Mesenchymal stem cell (in vitro differentiated cells and primary cell): ENCODE data around the gene ZBTB34.

Source experiments
- DNase-seq: peaks from one replicate; pipeline ENCODE4 v3.0.0-alpha.2; 2013
- H2AFZ ChIP-seq: one replicate; pipeline ENCODE4 v1.6.1; 2013; ENCODE audit warnings: low read depth, mild to moderate bottlenecking, control low read depth, inconsistent platforms, low read length, moderate library complexity
- H2AK5ac ChIP-seq: 2 replicates; pipeline ENCODE4 v1.6.1; 2013; ENCODE audit warnings: low read length, moderate library complexity, mild to moderate bottlenecking, inconsistent platforms; ENCODE audit not compliant: severe bottlenecking
- H2BK120ac ChIP-seq: one replicate; pipeline ENCODE4 v1.6.1; 2013; ENCODE audit warnings: low read depth, mild to moderate bottlenecking, inconsistent platforms, low read length, moderate library complexity
- H2BK12ac ChIP-seq, 2 experiments: one replicate each; pipeline ENCODE4 v1.6.1; 2013; ENCODE audit warnings: inconsistent platforms in 2 of 2, low read length in 2 of 2, mild to moderate bottlenecking in 2 of 2, moderate library complexity in 2 of 2, control low read depth in 1 of 2
- H2BK15ac ChIP-seq: one replicate; pipeline ENCODE4 v1.6.1; 2013; ENCODE audit warnings: mild to moderate bottlenecking, low read depth, inconsistent platforms; ENCODE audit not compliant: poor library complexity, severe bottlenecking
- H2BK5ac ChIP-seq: 2 replicates; pipeline ENCODE4 v1.6.1; 2013; ENCODE audit warnings: low read depth, mild to moderate bottlenecking, low read length, control low read depth, inconsistent platforms; ENCODE audit not compliant: poor library complexity, severe bottlenecking
- H3K14ac ChIP-seq, 2 experiments: one replicate each; pipeline ENCODE4 v1.6.1; 2013; ENCODE audit warnings: inconsistent platforms in 2 of 2, low read length in 2 of 2, control low read depth in 1 of 2, mild to moderate bottlenecking in 1 of 2, moderate library complexity in 1 of 2
- H3K18ac ChIP-seq, 2 experiments: one replicate each; pipeline ENCODE4 v1.6.1; 2013; ENCODE audit warnings: inconsistent platforms in 2 of 2, low read length in 2 of 2, control low read depth in 1 of 2, low read depth in 1 of 2, mild to moderate bottlenecking in 1 of 2
- H3K23ac ChIP-seq, 2 experiments: one replicate each; pipeline ENCODE4 v1.6.1; 2013; ENCODE audit warnings: inconsistent platforms in 2 of 2, low read length in 2 of 2, mild to moderate bottlenecking in 2 of 2, moderate library complexity in 2 of 2, control low read depth in 1 of 2
- H3K27ac ChIP-seq: 2 replicates; pipeline ENCODE4 v1.5.1; 2013; ENCODE audit warnings: mild to moderate bottlenecking, moderate library complexity, low read length, control low read depth, inconsistent platforms; ENCODE audit not compliant: poor library complexity, severe bottlenecking
- H3K27me3 ChIP-seq, 2 experiments: 2 replicates each; pipeline versions ENCODE4 v1.6.1 to v1.7.0; 2013; ENCODE audit warnings: low read length in 2 of 2, mild to moderate bottlenecking in 2 of 2, moderate library complexity in 2 of 2, control low read depth in 1 of 2, inconsistent platforms in 1 of 2; ENCODE audit not compliant: control insufficient read depth in 1 of 2, insufficient read depth in 1 of 2
- H3K36me3 ChIP-seq, 2 experiments: 2 replicates each; pipeline versions ENCODE4 v1.6.1 to v1.7.0; 2013; ENCODE audit warnings: low read length in 2 of 2, control low read depth in 1 of 2, inconsistent platforms in 1 of 2, low read depth in 1 of 2, mild to moderate bottlenecking in 1 of 2; ENCODE audit not compliant: insufficient read depth in 2 of 2, control insufficient read depth in 1 of 2
- H3K4ac ChIP-seq, 2 experiments: one replicate each; pipeline ENCODE4 v1.6.1; 2013; ENCODE audit warnings: inconsistent platforms in 2 of 2, low read length in 2 of 2, mild to moderate bottlenecking in 2 of 2, moderate library complexity in 2 of 2, control low read depth in 1 of 2, low read depth in 1 of 2
- H3K4me1 ChIP-seq: 2 replicates; pipeline ENCODE4 v1.6.1; 2013; ENCODE audit warnings: low read depth, low read length, control low read depth; ENCODE audit not compliant: control insufficient read depth, insufficient read depth
- H3K4me2 ChIP-seq: 2 replicates; pipeline ENCODE4 v1.6.1; 2013; ENCODE audit warnings: low read length, mild to moderate bottlenecking, inconsistent platforms; ENCODE audit not compliant: poor library complexity, severe bottlenecking
- H3K4me3 ChIP-seq, 2 experiments: 2 replicates each; pipeline versions ENCODE4 v1.5.1 to v1.7.0; 2013; ENCODE audit warnings: low read length in 2 of 2, mild to moderate bottlenecking in 2 of 2, control low read depth in 1 of 2, low read depth in 1 of 2; ENCODE audit not compliant: insufficient read depth in 1 of 2
- H3K79me1 ChIP-seq: replicated peaks from 2 replicates; pipeline ENCODE4 v1.6.1; 2013; ENCODE audit warnings: mild to moderate bottlenecking, control low read depth, low read length, inconsistent platforms; ENCODE audit not compliant: poor library complexity, severe bottlenecking
- H3K9ac ChIP-seq: 2 replicates; pipeline ENCODE4 v1.7.0; 2013; ENCODE audit warnings: mild to moderate bottlenecking, low read length, moderate library complexity
- H3K9me3 ChIP-seq: 2 replicates; pipeline ENCODE4 v1.7.0; 2013; ENCODE audit warnings: mild to moderate bottlenecking, low read length; ENCODE audit not compliant: control insufficient read depth
- H4K8ac ChIP-seq: one replicate; pipeline ENCODE4 v1.6.1; 2013; ENCODE audit warnings: inconsistent platforms, mild to moderate bottlenecking, low read length, moderate library complexity
- H4K91ac ChIP-seq: one replicate; pipeline ENCODE4 v1.6.1; 2013; ENCODE audit warnings: mild to moderate bottlenecking, low read length, inconsistent platforms
- WGBS: methylation state at CpG from one replicate; pipeline ENCODE4 v1.1.7; 2013; ENCODE audit warnings: mixed read lengths; 5-methylcytosine and 5-hydroxymethylcytosine counted together

The ZBTB34 gene

DNA sequence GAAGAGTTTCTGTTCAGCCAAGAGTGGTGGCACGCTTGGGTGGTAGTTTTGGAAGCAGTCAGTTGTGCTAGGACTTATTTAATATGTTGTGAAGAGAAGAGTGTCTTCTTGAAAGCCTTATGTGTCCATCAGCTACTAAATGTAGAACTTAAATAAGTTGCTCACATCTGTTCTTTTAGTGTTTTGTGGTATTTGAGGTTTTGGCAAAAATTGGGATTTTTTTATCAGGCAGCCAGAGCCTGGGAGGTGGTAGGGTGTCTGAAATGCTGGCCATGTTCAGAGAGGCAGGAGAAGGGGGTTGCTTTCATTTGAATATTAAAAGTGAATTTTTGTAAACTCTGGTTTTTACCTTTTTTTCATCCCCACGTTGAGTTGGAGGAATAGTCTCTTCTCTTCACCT, 24.2 kb upstream of the ZBTB34 start:
- Histone ChIP-seq H2AK5ac (no peak overlapping the region), H4K8ac (no peak overlapping the region), H3K18ac (no peak overlapping the region), H2BK5ac (no peak overlapping the region), H2BK12ac (no peak overlapping the region), H2AFZ (no peak overlapping the region), H3K36me3 (peaks cover 39 to 65% of the 10 kb centered on the region in 2 experiments), H3K9ac (no peak overlapping the region), H4K91ac (no peak overlapping the region), H3K23ac (no peak overlapping the region), H3K27me3 (no peaks in the 10 kb centered on the region), H3K9me3 (no peaks in the 10 kb centered on the region), H3K79me1 (peaks cover 45% of the 10 kb centered on the region), H3K4me1 (no peaks in the 10 kb centered on the region), H3K4me3 (no peak overlapping the region), H3K27ac (no peak overlapping the region), H2BK15ac (no peak overlapping the region), H2BK120ac (no peak overlapping the region), H3K4me2 (no peak overlapping the region), H3K14ac (no peak overlapping the region), H3K4ac (no peak overlapping the region)
- 100% methylated on average over 1 of the region's 2 CpGs for WGBS
- DNase-seq = no peak

DNA sequence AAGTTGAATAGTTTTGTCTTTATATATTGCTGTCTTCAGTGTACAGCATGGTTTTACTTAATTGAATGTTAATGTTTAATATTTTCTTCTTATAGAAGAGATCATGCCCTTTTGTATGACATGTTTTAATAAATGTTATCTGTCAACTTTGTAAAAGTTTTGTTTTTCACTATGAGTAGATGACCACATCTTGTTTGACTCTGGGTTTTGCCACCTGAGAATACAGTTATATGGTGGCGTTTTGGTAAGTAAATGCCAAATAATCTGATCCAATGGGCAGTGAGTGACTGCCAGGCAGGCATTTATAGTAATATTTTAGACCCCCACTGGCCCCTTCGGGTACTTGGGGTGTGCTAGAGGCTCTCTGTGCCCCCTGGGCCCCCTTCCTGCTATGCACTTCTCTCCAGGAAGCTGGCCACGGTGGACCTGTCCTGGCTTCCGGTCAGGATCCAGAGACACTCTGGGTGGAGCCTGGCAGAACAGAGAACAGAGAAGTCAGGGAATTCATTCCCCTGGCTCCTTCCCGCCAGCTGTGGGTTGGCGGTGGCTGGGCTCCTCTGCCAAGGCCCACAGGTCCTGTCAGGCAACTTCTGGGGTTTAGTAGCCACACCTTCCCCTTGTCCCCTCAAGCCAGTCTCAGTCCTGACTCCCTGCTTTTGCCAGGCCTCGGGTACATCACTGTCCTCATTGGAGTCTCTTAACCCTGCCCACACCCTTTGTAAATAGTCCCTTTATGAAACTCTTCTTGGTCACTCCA, 22.2 kb upstream of the ZBTB34 start:
- Histone ChIP-seq H3K23ac (no peak overlapping the region), H3K4ac (no peak overlapping the region), H3K79me1 (peaks cover 33% of the 10 kb centered on the region)

DNA sequence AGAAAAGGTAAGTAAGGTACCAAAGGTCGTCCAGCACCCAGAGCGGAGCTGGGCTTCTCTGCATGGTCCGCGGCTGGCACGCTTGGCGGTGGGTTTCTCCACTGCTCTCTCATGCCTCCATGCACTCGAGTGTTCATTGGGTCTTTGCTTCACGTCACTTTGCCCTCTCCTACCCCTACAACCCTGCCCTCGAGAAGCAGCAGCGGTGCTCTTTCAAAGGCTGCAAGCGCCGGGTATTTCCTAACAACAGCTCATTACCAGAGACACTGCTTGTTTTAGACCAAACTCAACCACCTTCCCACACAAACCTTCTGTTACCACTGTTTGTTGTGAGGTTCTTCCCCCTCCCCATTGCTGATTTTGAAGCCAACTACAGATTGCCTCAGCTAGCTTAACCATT, 21.5 kb upstream of the ZBTB34 start:
- Histone ChIP-seq H3K4me3 (no peak overlapping the region), H2BK12ac (no peak overlapping the region), H2BK5ac (no peak overlapping the region), H4K91ac (no peak overlapping the region), H3K23ac (no peak overlapping the region), H4K8ac (no peak overlapping the region), H3K36me3 (peaks cover 27 to 47% of the 10 kb centered on the region in 2 experiments), H3K4ac (no peak overlapping the region), H3K4me1 (peaks cover 1% of the 10 kb centered on the region), H2BK120ac (no peak overlapping the region), H2BK15ac (no peak overlapping the region), H3K27ac (no peak overlapping the region), H3K9ac (no peak overlapping the region), H2AK5ac (no peak overlapping the region), H3K79me1 (peaks cover 26% of the 10 kb centered on the region), H3K14ac (no peak overlapping the region), H2AFZ (no peak overlapping the region), H3K4me2 (no peak overlapping the region), H3K27me3 (no peaks in the 10 kb centered on the region), H3K9me3 (no peaks in the 10 kb centered on the region), H3K18ac (no peak overlapping the region)
- 97% methylated on average over 12 of the region's 12 CpGs for WGBS
- DNase-seq = no peak

More for the DNA sequence above, 22.2 kb upstream of the ZBTB34 start:
- no peak overlapping the region for H3K4me3 ChIP-seq
- 97% methylated on average over 7 of the region's 7 CpGs for WGBS
- H3K9ac ChIP-seq = no peak overlapping the region
- H4K91ac ChIP-seq = no peak overlapping the region
- no peak overlapping the region for H4K8ac ChIP-seq
- H2BK5ac ChIP-seq = no peak overlapping the region
- H3K14ac ChIP-seq = no peak overlapping the region
- H2AFZ ChIP-seq = no peak overlapping the region
- H2BK120ac ChIP-seq = no peak overlapping the region
- H2BK15ac ChIP-seq = no peak overlapping the region
- H3K9me3 ChIP-seq = no peaks in the 10 kb centered on the region
- no peak overlapping the region for H3K18ac ChIP-seq
- H3K27ac ChIP-seq = no peak overlapping the region
- no peak for DNase-seq
- peaks cover under 1% of the 10 kb centered on the region for H3K4me1 ChIP-seq
- H2BK12ac ChIP-seq = no peak overlapping the region
- no peak overlapping the region for H2AK5ac ChIP-seq
- peaks cover 32 to 53% of the 10 kb centered on the region in 2 experiments for H3K36me3 ChIP-seq
- H3K27me3 ChIP-seq = no peaks in the 10 kb centered on the region
- H3K4me2 ChIP-seq = no peak overlapping the region

DNA sequence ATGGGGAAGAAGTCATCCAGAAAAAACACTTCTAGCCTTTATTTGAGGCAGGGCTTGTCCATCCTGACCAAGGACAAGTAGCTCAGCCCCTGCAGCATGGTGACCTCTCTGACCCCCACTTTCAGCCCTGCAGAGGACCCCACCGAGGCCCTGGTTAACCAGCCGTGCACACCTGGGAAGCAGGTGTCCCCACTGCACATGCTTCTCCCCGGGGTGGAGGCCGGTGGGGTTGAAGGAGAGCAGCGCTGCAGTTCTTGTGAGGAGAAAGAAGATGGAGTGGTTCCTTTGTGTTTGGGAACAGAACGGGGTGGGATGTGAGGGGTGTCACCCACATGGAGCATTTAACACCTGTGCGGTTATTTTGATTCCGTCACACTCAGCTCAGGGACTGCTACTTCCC, 21.1 kb upstream of the ZBTB34 start:
- WGBS = 83% methylated on average over 8 of the region's 8 CpGs
- H2BK12ac ChIP-seq = no peak overlapping the region
- no peaks in the 10 kb centered on the region for H3K27me3 ChIP-seq
- H3K36me3 ChIP-seq = peaks cover 25 to 42% of the 10 kb centered on the region in 2 experiments
- no peak overlapping the region for H3K14ac ChIP-seq
- no peak overlapping the region for H3K4me3 ChIP-seq
- no peak for DNase-seq
- H2BK5ac ChIP-seq = no peak overlapping the region
- H3K79me1 ChIP-seq = peaks cover 25% of the 10 kb centered on the region
- no peak overlapping the region for H3K4me2 ChIP-seq
- no peak overlapping the region for H3K4ac ChIP-seq
- no peak overlapping the region for H3K18ac ChIP-seq
- peaks cover 1% of the 10 kb centered on the region for H3K4me1 ChIP-seq
- no peak overlapping the region for H3K23ac ChIP-seq
- H3K9ac ChIP-seq = no peak overlapping the region
- H2AFZ ChIP-seq = no peak overlapping the region
- no peak overlapping the region for H2BK15ac ChIP-seq
- H2AK5ac ChIP-seq = no peak overlapping the region
- H4K8ac ChIP-seq = no peak overlapping the region
- no peak overlapping the region for H3K27ac ChIP-seq
- no peak overlapping the region for H2BK120ac ChIP-seq
- H4K91ac ChIP-seq = no peak overlapping the region
- no peaks in the 10 kb centered on the region for H3K9me3 ChIP-seq
